Stimulated activated CD8-positive, alpha-beta memory T cell treated with anti-CD3 and anti-CD28 coated beads, Interleukin-15, amount 100 ng/mL, for 24 hours (primary cell): ENCODE data around the gene ATP5PB.

Experiments used
- DNase-seq: peaks from one replicate; pipeline ENCODE4 v3.0.0-alpha.2; 2020; ENCODE audit warnings: low read depth

ATP5PB gene

DNA sequence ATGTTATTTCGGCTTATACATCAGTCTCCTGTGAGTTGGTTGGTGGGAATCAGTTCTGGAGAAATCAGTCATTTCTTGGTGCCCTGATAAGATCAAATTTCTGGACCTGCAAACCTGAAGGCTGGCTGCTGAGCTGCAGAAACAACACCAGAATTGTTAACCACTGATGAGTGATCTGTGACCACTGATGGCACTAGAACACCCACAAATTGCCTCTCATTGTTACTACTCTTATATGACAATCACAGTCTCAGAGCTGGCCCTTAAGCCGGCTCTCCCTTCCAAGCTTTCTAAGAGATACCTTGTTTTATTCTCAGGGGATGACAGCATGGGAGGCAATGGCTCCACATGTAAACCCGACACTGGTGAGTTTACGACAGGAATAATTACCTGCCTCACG lies 26.4 kb downstream of the ATP5PB start:
- no peak for DNase-seq

GRCh38 chr1:111476214-111476613 lies 26.9 kb downstream of the ATP5PB start:
- no peak for DNase-seq

GRCh38 chr1:111476761-111477309 lies 27.6 kb downstream of the ATP5PB start:
- no peak for DNase-seq

DNA sequence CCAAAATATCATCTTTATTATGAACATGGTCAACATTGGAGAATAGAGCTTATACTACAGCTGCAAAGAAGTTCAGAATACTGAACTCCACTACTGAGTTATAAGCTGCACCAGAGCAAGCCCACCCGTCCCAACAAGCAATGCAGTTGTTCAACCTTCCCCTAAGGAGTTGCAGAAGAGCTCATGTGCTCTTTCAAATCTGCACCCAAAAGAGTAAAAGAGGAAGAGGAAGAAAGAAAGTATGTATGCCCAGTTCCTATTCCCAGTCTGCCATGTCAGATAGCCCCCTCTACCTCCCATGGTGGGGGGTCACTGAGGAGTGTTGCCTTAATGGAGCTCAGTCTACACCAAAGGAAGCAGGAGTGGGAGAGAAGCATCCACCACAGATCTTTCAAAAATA lies 31.4 kb downstream of the ATP5PB start:
- no peak for DNase-seq

DNA sequence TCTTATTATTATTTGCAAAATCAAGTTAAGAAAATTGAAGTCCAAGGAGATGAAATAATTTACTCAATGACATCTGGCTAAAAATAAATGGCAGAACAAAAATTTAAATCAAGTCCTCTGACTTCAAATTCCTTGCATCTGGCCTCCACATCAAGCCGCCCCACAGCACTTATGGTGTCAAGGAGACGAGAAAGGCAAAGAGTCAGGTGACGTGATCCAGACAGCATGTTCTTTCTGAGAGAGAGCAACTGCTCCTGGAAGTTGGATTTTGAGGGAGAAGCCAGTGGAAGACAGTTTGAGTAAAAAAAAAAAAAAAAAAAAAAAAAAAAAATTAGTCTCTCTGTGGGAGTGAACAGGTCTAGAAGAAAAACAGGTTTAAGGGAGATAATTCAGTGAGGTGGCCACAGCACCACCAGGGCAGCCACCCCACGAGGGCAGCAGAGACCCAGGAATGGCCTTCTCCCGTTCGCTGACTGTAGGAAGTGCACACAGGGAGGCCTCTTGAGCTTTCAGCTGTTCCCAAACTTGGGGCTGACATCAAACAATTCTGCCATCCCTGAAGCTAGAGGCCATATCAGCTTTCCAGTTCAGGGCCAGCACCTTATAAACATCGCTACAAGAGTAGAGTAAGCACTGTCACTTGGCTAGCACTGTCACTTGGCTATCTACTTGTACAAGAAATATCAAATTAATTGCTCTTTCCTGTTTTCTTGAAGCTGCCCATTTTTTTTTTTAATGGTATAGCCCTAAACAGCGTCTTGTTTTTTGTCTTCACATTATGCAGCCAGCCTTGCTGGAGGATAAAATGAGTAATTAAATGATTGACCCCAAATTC lies 32.3 kb downstream of the ATP5PB start:
- DNase-seq: no peak

DNA sequence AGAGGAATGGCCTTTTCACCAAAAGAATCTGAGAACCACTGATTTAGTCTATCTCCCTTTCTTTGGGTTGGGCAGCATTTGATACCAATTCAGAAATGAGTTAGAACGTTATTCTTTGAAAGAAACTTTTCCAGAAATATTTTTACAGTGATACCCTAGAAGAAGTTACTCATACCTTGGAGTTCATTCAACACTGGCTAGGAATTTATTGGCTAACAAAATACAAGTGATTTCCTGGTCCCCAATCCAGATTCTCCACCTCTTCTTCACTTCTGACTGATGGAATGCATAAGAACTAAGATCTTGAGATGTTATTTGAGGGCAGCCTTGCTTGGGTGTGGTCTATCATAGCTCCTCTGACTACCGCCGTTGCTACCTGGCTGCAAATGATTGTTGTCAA lies 33.9 kb downstream of the ATP5PB start:
- DNase-seq: no peak

DNA sequence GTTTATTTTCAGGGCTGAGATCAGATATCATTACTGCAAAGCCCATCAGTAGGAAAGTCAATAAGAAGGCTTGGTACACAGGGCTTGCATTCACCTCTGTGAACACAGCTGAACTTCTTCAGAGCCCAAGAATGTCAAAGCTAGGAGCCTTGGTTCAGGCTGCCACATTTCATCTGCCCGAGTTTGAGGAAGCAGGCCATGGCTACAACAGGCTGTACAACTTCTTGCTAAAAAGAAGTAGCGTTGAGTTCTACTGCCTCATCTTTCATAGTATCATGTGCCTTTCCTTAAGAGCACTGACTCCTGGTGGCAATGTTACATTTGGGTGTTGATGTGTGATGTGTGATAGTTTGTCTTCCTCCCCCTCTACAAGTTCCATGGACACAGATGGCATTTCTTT lies 34.6 kb downstream of the ATP5PB start:
- no peak for DNase-seq

- no peak for DNase-seq
Observed at GRCh38 chr1:111484391-111485026, 35.2 kb downstream of the ATP5PB start.

GRCh38 chr1:111486431-111486830 lies 37.2 kb downstream of the ATP5PB start:
- no peak for DNase-seq

DNA sequence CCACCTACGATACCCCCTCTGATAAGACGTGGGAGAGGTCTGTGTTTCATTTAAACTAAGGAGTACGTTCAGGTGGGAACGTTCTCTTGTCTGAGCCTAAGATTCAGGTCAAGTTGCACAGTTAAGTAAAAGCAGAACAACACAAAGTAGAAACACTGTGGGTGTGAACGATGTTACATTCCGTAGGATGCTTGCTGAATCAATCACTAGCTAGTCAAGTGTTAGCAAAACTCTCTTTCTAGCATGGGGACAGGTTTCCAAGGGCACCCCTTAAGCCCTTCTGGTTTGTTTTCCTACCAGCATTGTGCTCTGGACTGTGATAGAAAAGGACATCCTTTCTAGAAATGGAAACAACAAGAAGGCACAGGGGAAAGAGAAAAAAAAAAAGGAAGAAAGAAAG lies 37.9 kb downstream of the ATP5PB start:
- DNase-seq: no peak

DNA sequence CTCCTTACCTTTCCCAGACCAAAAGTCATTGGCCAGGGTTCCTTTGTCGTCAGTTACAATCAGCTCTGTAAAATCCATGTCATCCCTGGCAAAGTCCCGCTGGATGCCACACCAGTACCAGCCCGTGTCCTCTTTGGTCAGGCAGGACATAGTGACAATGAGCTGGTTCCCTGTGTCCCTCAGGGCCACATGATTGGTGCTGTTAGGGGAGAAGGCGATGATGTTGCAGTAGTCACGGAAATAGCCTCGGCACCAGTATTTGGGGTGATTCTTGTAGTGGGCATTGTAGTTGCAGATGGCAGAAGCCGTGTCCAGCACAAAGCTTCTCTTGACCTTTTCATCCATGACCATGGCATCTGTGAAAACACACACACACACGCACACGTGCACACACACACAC lies 39.4 kb downstream of the ATP5PB start:
- no peak for DNase-seq

GRCh38 chr1:111489604-111490003 lies 40.3 kb downstream of the ATP5PB start:
- no peak for DNase-seq

DNA sequence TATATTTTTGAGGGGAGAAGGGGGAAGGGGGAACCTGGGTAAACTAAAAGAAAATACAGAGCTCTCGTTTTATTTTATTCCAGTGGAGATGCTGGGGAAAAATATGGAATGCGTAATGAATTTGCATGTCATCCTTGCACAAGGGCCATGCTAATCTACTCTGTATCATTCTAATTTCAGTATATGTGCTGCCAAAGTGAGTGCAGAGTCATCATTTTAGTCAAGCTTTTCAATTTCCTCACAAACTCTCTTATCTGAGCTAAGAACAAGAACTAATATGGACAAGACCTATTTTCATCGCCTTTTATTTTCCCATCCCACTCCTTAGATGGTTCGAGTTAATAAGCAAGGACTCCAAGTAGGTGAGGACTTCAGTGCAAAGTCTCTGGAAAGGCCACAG lies 41.0 kb downstream of the ATP5PB start:
- DNase-seq: no peak

GRCh38 chr1:111491070-111491469 lies 41.8 kb downstream of the ATP5PB start:
- DNase-seq: no peak

GRCh38 chr1:111496398-111496797 lies 47.1 kb downstream of the ATP5PB start:
- no peak for DNase-seq

GRCh38 chr1:111497592-111497991 lies 48.3 kb downstream of the ATP5PB start:
- no peak for DNase-seq

- no peak for DNase-seq
Observed at GRCh38 chr1:111499026-111499785, 49.9 kb downstream of the ATP5PB start.

- no peak for DNase-seq
Observed at GRCh38 chr1:111501645-111502044, 52.4 kb downstream of the ATP5PB start.

GRCh38 chr1:111503585-111504060 lies 54.4 kb downstream of the ATP5PB start, which contains the start of the genes ADORA3 and TMIGD3:
Gene ADORA3, minus strand, starts transcription at chr1:111503633. Its CDS starts 279 bp downstream, at chr1:111503354.
Gene TMIGD3, minus strand, starts transcription at chr1:111503633. Its CDS starts 279 bp downstream, at chr1:111503354.
- no peak for DNase-seq

GRCh38 chr1:111504097-111504496 lies 54.8 kb downstream of the ATP5PB start:
- no peak for DNase-seq

GRCh38 chr1:111505641-111506119 lies 56.4 kb downstream of the ATP5PB start:
- no peak for DNase-seq

- no peak for DNase-seq
Observed at GRCh38 chr1:111506561-111506960, 57.3 kb downstream of the ATP5PB start.
